ENCODE results near the gene CPLX3.
A peak's percentile ranks its signal among the peaks of the same experiment; 100 is the strongest.
"Not testable (repeated sequence)": the region's sequence is repeated elsewhere in the genome, so short reads cannot be mapped to it uniquely, and the experiment has no call there.

The CPLX3 gene

DNA sequence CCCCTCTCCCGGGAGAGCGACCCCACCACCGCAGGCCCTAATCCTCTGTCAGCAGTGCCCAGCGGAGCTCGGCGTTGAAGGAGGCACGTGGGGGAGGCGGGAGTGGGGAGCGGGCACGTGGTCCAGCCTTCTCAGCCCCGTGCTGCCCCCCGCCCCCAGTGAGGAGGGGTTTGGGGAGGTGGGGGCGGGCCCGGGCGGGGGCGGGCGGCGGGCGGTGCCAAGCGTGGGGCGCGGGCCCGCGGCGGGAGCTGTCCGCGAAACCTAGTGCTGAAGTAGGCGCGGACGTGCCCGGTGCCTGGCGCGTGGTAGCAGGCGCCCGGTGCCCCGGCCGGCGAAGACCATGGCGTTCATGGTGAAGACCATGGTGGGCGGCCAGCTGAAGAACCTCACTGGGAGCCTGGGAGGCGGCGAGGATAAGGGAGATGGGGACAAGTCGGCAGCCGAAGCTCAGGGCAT is at the start of gene CPLX3:
CPLX3 (plus strand) TSS at position 264 of the 456 bp plus-strand sequence; CDS start at position 341, 77 bp downstream.
- peak; percentile 26 for DNase-seq (ENCODE audit: low read depth)

- DNase-seq (ENCODE audit: low read depth): peak; percentile 33
These were observed 49.3 kb upstream of the CPLX3 start for GRCh38 chr15:74776821-74777768.

GRCh38 chr15:74777769-74778598 is 48.4 kb upstream of the CPLX3 start:
- DNase-seq (ENCODE audit: low read depth): no peak

DNA sequence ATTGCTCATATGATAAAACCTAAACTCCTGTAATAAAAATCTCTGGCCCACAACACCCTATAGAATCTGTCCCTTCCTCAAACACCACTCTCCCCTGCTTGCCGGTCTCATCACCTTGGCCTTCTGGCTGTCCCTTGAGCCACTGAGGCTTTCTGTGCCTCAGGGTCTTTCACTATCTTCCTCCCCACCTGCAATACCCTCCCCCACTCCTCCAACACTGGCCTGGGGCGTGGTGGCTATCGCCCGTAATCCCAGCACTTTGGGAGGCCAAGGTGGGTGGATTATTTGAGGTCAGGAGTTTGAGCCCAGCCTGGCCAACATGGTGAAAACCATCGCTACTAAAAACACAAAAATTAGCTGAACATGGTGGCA is 47.8 kb upstream of the CPLX3 start:
- no peak for DNase-seq (ENCODE audit: low read depth)

- no peak for DNase-seq (ENCODE audit: low read depth)
These were observed 47.2 kb upstream of the CPLX3 start for GRCh38 chr15:74779162-74779648.

- no peak for DNase-seq (ENCODE audit: low read depth)
These were observed 45.6 kb upstream of the CPLX3 start for GRCh38 chr15:74780523-74781430.

- peak; percentile 68 for DNase-seq (ENCODE audit: low read depth)
These were observed 44.8 kb upstream of the CPLX3 start, which contains the start of gene CSK for GRCh38 chr15:74781431-74782258. CSK (plus strand) TSS chr15:74782080; CDS start chr15:74798298, 16,218 bp downstream.

DNA sequence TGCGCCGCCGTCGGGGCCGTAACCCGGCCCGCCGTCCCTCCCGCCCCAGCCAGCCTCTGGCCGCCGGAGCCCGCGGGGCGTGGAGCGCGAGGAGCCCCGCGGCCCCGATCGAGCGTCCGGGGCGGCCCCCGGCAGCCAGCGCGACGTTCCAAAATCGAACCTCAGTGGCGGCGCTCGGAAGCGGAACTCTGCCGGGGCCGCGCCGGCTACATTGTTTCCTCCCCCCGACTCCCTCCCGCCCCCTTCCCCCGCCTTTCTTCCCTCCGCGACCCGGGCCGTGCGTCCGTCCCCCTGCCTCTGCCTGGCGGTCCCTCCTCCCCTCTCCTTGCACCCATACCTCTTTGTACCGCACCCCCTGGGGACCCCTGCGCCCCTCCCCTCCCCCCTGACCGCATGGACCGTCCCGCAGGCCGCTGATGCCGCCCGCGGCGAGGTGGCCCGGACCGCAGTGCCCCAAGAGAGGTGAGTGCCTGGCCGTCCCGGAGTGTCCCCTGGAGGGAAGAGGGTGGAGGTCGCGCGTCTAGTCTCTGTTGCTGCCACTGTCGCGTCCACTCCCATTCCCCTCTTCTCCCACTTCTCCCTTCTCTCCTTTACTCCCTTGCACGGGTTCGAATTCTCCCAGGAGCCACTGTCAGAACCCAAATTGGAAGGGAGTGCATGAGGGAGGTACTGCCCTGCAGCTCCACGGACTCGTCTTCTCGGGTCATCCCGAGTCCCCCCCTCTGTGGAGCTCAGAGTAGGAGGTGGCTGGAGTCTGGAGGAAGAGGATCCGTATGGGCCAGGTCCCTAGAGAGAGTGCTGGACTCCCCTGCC is 44.0 kb upstream of the CPLX3 start:
- peak; percentile 50 for DNase-seq (ENCODE audit: low read depth)

- DNase-seq (ENCODE audit: low read depth): no peak
These were observed 43.2 kb upstream of the CPLX3 start for GRCh38 chr15:74783072-74783807.

GRCh38 chr15:74783808-74784175 is 42.6 kb upstream of the CPLX3 start:
- DNase-seq (ENCODE audit: low read depth): no peak

DNA sequence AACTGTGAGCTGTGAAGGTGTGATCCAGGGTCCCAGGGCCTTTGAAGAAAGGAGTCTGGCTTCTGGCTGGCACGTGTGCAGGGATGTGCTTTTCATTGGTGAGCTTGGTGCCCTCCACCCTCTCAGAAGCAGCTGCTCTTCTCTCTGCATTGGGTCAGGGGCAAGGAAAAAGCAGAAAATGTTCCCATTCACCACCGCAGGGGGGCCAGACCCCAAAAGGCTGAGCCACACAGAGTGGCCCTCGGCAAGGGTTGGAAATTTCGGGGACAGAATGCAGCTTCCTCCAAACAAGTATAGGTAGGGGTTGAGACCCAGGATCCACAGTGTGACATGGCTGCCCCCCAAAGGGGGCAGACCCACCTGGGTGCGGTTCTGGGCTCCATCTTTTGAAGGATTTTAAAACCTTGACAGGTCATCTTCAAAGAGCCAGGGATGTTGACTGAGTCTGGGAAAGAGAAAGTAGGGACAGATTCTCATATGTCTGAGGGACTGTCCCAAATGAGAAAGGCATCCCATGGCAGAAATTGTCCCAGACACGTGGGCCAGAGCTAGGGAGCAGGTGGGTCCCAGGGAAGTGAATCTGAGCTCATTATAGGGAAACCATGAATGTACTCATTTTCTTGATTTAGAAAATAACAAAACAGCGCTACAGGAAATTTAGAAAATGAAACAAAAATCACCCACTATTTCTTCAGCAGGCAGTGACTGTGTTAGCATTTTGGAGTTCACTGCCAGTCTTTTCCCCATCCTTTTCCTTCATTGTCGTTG is 41.8 kb upstream of the CPLX3 start:
- DNase-seq (ENCODE audit: low read depth): no peak

DNA sequence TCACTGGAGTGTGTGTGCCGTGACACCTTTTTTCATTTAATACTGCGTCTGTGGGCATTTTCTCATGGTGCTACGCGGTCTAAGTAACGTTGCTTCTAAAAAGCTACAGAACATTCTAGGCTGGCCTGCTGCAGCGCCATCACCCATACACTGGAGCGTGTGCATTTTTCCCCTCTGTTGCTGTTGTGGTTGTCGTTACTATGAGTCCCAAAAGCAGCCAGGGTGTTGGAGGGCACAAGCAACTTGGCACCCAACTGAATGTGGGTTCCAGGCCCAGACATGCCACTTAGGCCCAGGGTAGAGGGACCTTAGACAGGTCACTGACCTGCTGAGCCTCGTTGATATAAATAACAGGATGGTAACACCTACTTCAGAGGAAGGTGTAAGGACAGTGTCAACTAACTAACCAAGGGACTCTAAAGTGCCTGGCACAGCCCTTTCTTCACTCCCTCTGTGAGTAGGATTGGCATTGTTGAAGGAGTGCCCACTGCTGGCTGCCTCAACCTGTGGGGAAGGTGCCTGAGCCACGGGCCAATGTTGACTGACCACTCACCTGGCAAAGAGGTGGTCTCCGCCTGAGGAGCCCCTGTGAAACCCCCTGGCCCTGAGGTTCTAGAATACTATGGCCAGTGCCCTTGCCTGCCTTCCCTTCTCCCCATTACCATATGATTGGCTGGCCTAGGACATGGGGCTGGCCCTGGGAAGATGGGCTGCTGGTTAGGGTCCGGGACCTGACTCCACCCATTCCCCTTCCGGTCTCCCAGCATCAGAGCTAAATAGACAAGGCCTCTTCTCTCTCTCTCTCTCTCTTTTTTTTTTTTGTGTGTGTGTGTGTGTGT is 41.0 kb upstream of the CPLX3 start:
- DNase-seq (ENCODE audit: low read depth): no peak

DNA sequence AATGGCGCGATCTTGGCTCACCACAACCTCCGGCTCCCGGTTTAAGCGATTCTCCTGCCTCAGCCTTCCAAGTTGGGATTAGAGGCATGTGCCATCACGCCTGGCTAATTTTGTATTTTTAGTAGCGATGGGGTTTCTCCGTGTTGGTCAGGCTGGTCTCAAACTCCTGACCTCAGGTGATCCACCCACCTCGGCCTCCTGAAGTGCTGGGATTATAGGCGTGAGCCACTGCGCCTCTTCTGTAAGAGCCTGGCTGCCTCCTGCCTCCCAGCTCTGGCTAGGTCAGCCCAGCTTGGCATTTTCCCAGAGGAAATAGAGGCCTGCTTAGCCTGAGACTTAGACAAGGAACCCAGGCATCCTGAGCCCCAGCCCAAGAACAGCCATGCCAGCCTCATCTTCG is 40.3 kb upstream of the CPLX3 start:
- DNase-seq (ENCODE audit: low read depth): not testable (repeated sequence)

GRCh38 chr15:74786551-74787165 is 39.8 kb upstream of the CPLX3 start:
- DNase-seq (ENCODE audit: low read depth): no peak

GRCh38 chr15:74787251-74788041 is 39.0 kb upstream of the CPLX3 start:
- peak; percentile 85 for DNase-seq (ENCODE audit: low read depth)

Measured in activated T-helper 9 cell treated with anti-CD3 and anti-CD28 coated beads, Interleukin-2, amount 50 U/mL, for 16 hours (primary cell).